Fibroblast of the conjunctiva (primary cell): ENCODE data around the gene ANO10.

Experiments used
- DNase-seq: peaks from one replicate; pipeline ENCODE4 v3.0.0-alpha.2; 2010; ENCODE audit warnings: low read depth

ANO10 gene

GRCh38 chr3:43413676-43414368, 208.0 kb downstream of the ANO10 start:
- DNase-seq, result no peak

GRCh38 chr3:43411429-43411828, 210.4 kb downstream of the ANO10 start:
- DNase-seq, result no peak

GRCh38 chr3:43410592-43410991, 211.2 kb downstream of the ANO10 start:
- no peak for DNase-seq

GRCh38 chr3:43409506-43409905, 212.3 kb downstream of the ANO10 start:
- DNase-seq, result no peak

- DNase-seq, result no peak
Measured at GRCh38 chr3:43406643-43407023, 215.2 kb downstream of the ANO10 start.

GRCh38 chr3:43405888-43406642, 215.7 kb downstream of the ANO10 start:
- no peak for DNase-seq

GRCh38 chr3:43400781-43401730, 220.8 kb downstream of the ANO10 start:
- DNase-seq, result no peak

- DNase-seq, result no peak
Measured at GRCh38 chr3:43400167-43400566, 221.6 kb downstream of the ANO10 start.

GRCh38 chr3:43399034-43399433, 222.8 kb downstream of the ANO10 start:
- DNase-seq, result no peak

- no peak for DNase-seq
Measured at GRCh38 chr3:43394041-43394554, 227.7 kb downstream of the ANO10 start.

- no peak for DNase-seq
Measured at GRCh38 chr3:43391621-43392020, 230.2 kb downstream of the ANO10 start.

GRCh38 chr3:43390255-43390588, 231.6 kb downstream of the ANO10 start:
- no peak for DNase-seq

- DNase-seq, result no peak
Measured at GRCh38 chr3:43389388-43390254, 232.2 kb downstream of the ANO10 start.

- no peak for DNase-seq
Measured at GRCh38 chr3:43388915-43389314, 232.9 kb downstream of the ANO10 start.

GRCh38 chr3:43388175-43388574, 233.6 kb downstream of the ANO10 start:
- DNase-seq, result no peak

- DNase-seq, result no peak
Measured at GRCh38 chr3:43379343-43379742, 242.5 kb downstream of the ANO10 start.

- DNase-seq, result no peak
Measured at GRCh38 chr3:43378066-43378935, 243.5 kb downstream of the ANO10 start.

GRCh38 chr3:43373560-43373928, 248.3 kb downstream of the ANO10 start:
- no peak for DNase-seq

- DNase-seq, result no peak
Measured at GRCh38 chr3:43372809-43373559, 248.8 kb downstream of the ANO10 start.
